ENCODE measurements around the gene CENPQ.

- TF ChIP-seq SUZ12 (IDR thresholded peaks at IDR 0.05) = no peak
- no peak for TF ChIP-seq SP1 (IDR thresholded peaks at IDR 0.05)
- TF ChIP-seq ARNT (IDR thresholded peaks at IDR 0.05) = no peak
- no peak for TF ChIP-seq FOXM1 (IDR thresholded peaks at IDR 0.05; ENCODE audit: borderline replicate concordance)
- no peak for TF ChIP-seq PKNOX1 (IDR thresholded peaks at IDR 0.05)
- TF ChIP-seq LEF1 (IDR thresholded peaks at IDR 0.05; ENCODE audit: borderline replicate concordance) = no peak
- no peak for TF ChIP-seq BHLHE40 (IDR thresholded peaks at IDR 0.05; ENCODE audit: borderline replicate concordance)
- no peak for TF ChIP-seq ELF4 (IDR thresholded peaks at IDR 0.05)
- TF ChIP-seq L3MBTL2 (conservative IDR thresholded peaks at IDR 0.05) = no peak
- TF ChIP-seq FOXK2 (IDR thresholded peaks at IDR 0.05) = no peak
- no peak for TF ChIP-seq HDGF (IDR thresholded peaks at IDR 0.05; ENCODE audit: borderline replicate concordance)
- no peak for TF ChIP-seq CTBP1 (IDR thresholded peaks at IDR 0.05; ENCODE audit: borderline replicate concordance)
- no peak for TF ChIP-seq ZNF384 (IDR thresholded peaks at IDR 0.05)
Observed at GRCh38 chr6:49462599-49462926, 607 bp upstream of the CENPQ start.

All from HEK293T (cell line).